Mammary epithelial cell (primary cell): ENCODE data around the gene TCOF1.

ENCODE experiments used
- EZH2 ChIP-seq: IDR thresholded peaks from 2 replicates; pipeline ENCODE4 v1.6.1; 2012; ENCODE audit warnings: low read length, inconsistent platforms, borderline replicate concordance
- TF ChIP-seq, protein P1 (sequence below), 2 donors: IDR thresholded peaks in 1 of 2; conservative IDR thresholded peaks in 1 of 2; 2 replicates each; pipeline ENCODE4 v1.5.1; 2011 to 2012; ENCODE audit warnings: inconsistent platforms in 2 of 2, low read length in 2 of 2, mild to moderate bottlenecking in 2 of 2, control low read depth in 1 of 2, low read depth in 1 of 2; ENCODE audit not compliant: insufficient read depth in 1 of 2; ENCODE audit errors: extremely low read depth in 1 of 2

GRCh38 chr5:150441813-150442698 lies 84.6 kb downstream of the TCOF1 start:
- TF ChIP-seq, protein P1, sequence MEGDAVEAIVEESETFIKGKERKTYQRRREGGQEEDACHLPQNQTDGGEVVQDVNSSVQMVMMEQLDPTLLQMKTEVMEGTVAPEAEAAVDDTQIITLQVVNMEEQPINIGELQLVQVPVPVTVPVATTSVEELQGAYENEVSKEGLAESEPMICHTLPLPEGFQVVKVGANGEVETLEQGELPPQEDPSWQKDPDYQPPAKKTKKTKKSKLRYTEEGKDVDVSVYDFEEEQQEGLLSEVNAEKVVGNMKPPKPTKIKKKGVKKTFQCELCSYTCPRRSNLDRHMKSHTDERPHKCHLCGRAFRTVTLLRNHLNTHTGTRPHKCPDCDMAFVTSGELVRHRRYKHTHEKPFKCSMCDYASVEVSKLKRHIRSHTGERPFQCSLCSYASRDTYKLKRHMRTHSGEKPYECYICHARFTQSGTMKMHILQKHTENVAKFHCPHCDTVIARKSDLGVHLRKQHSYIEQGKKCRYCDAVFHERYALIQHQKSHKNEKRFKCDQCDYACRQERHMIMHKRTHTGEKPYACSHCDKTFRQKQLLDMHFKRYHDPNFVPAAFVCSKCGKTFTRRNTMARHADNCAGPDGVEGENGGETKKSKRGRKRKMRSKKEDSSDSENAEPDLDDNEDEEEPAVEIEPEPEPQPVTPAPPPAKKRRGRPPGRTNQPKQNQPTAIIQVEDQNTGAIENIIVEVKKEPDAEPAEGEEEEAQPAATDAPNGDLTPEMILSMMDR (conservative IDR thresholded peaks at IDR 0.05 in 1 of 2, IDR thresholded peaks at IDR 0.05 in 1 of 2; ENCODE audit: extremely low read depth in 1 of 2, insufficient read depth in 1 of 2, low read depth in 1 of 2, low read length in 2 of 2): no peak
- TF ChIP-seq EZH2: no peak
